WTC11 (cell line): ENCODE results near the gene CAPN13. TPM values are rescaled to one million over a fixed set of nuclear protein-coding genes. Genes with fewer than 3 reads are reported as not detected.

Source experiments
- ATAC-seq: fragments of 200-7000 bp; cut with Tn5 transposase; 2 replicates; pipeline ENCODE4 v1.10.0; 2021; ENCODE audit warnings: mild to moderate bottlenecking, moderate library complexity
- CTCF ChIA-PET: fragments of 300-600 bp; sonication (Branson Sonifier 250); formaldehyde crosslinking; loops from one replicate; lab custom pipeline; 2021; ENCODE audit warnings: antibody characterized with exemption; lab: Charles Lee
- POLR2A ChIA-PET: fragments of 350-600 bp; sonication (Branson Sonifier 250); formaldehyde crosslinking; loops from one replicate; lab custom pipeline; 2021; ENCODE audit warnings: antibody characterized with exemption; lab: Charles Lee
- DNase-seq: peaks from one replicate; pipeline ENCODE4 v3.0.0; 2021; ENCODE audit warnings: low spot score
- H3K27ac Mint-ChIP-seq: 2 replicates; pipeline ENCODE4 v1.8.0; 2021; ENCODE audit warnings: mixed read lengths
- H3K27me3 Mint-ChIP-seq: 2 replicates; pipeline ENCODE4 v1.8.0; 2021; ENCODE audit warnings: low read depth, mild to moderate bottlenecking, moderate library complexity, mixed read lengths
- H3K36me3 Mint-ChIP-seq: 2 replicates; pipeline ENCODE4 v1.8.0; 2021; ENCODE audit warnings: mixed read lengths
- H3K4me1 Mint-ChIP-seq: 2 replicates; pipeline ENCODE4 v1.8.0; 2022; ENCODE audit warnings: mixed read lengths
- H3K4me3 Mint-ChIP-seq: 2 replicates; pipeline ENCODE4 v1.8.0; 2021; ENCODE audit warnings: mild to moderate bottlenecking, moderate library complexity, mixed read lengths
- H3K9me3 Mint-ChIP-seq: 2 replicates; pipeline ENCODE4 v1.8.0; 2021; ENCODE audit warnings: mixed read lengths
- CBFB ChIP-seq: sonication (generic); formaldehyde crosslinking; IDR thresholded peaks from 2 replicates; pipeline ENCODE4 v1.8.1; 2022; ENCODE audit warnings: mild to moderate bottlenecking, low read depth, missing genetic modification reagents
- FOXJ3 ChIP-seq: sonication (generic); formaldehyde crosslinking; IDR thresholded peaks from 2 replicates; pipeline ENCODE4 v1.9.0; 2021; ENCODE audit warnings: missing genetic modification reagents, mild to moderate bottlenecking, borderline replicate concordance
- NR1H2 ChIP-seq: sonication (generic); formaldehyde crosslinking; IDR thresholded peaks from 2 replicates; pipeline ENCODE4 v1.9.0; 2021; ENCODE audit warnings: mild to moderate bottlenecking, moderate library complexity, missing genetic modification reagents
- PRRX2 ChIP-seq: fragments of 250-450 bp; sonication (Bioruptor Pico); IDR thresholded peaks from 2 replicates; pipeline ENCODE4 v1.8.0; 2021; ENCODE audit warnings: mild to moderate bottlenecking
- RORB ChIP-seq: fragments of 250-450 bp; sonication (Bioruptor Pico); IDR thresholded peaks from 2 replicates; pipeline ENCODE4 v1.9.0; 2021; ENCODE audit warnings: mild to moderate bottlenecking
- SMAD4 ChIP-seq: sonication (generic); formaldehyde crosslinking; IDR thresholded peaks from 2 replicates; pipeline ENCODE4 v1.8.0; 2022; ENCODE audit warnings: mild to moderate bottlenecking, missing genetic modification reagents
- TP53 ChIP-seq: sonication (generic); formaldehyde crosslinking; IDR thresholded peaks from 2 replicates; pipeline ENCODE4 v1.8.1; 2023; ENCODE audit warnings: mild to moderate bottlenecking, missing genetic modification reagents
- total RNA-seq: library from RNA; stranded (reverse); gene quantifications from 3 replicates; pipeline ENCODE4 v1.2.3, GENCODE V29; 2021
- TF ChIP-seq, protein P1 (sequence below): sonication (generic); formaldehyde crosslinking; IDR thresholded peaks from 2 replicates; pipeline ENCODE4 v1.8.1; 2022; ENCODE audit warnings: mild to moderate bottlenecking, moderate library complexity, missing genetic modification reagents
- TF ChIP-seq, protein P2 (sequence below): sonication (generic); formaldehyde crosslinking; IDR thresholded peaks from 2 replicates; pipeline ENCODE4 v1.8.1; 2022; ENCODE audit warnings: low read depth, missing genetic modification reagents, borderline replicate concordance
- TF ChIP-seq, protein P3 (sequence below): sonication (generic); formaldehyde crosslinking; IDR thresholded peaks from 2 replicates; pipeline ENCODE4 v1.8.0; 2022; ENCODE audit warnings: missing genetic modification reagents
- TF ChIP-seq, protein P4 (sequence below): sonication (generic); formaldehyde crosslinking; IDR thresholded peaks from 2 replicates; pipeline ENCODE4 v1.8.1; 2023; ENCODE audit warnings: mild to moderate bottlenecking, missing genetic modification reagents
- TF ChIP-seq, protein P5 (sequence below): sonication (generic); formaldehyde crosslinking; IDR thresholded peaks from 2 replicates; pipeline ENCODE4 v1.8.0; 2022; ENCODE audit warnings: mild to moderate bottlenecking, missing genetic modification reagents
- TF ChIP-seq, protein P6 (sequence below): sonication (generic); formaldehyde crosslinking; IDR thresholded peaks from 2 replicates; pipeline ENCODE4 v1.8.1; 2022; ENCODE audit warnings: mild to moderate bottlenecking, missing genetic modification reagents, moderate library complexity, borderline replicate concordance
- TF ChIP-seq, protein P7 (sequence below): fragments of 250-450 bp; sonication (Bioruptor Pico); IDR thresholded peaks from 2 replicates; pipeline ENCODE4 v1.9.0; 2021; ENCODE audit warnings: mild to moderate bottlenecking, borderline replicate concordance

CAPN13 gene
- total RNA-seq, 1 experiment from 2014 or later: 1.7 TPM

DNA sequence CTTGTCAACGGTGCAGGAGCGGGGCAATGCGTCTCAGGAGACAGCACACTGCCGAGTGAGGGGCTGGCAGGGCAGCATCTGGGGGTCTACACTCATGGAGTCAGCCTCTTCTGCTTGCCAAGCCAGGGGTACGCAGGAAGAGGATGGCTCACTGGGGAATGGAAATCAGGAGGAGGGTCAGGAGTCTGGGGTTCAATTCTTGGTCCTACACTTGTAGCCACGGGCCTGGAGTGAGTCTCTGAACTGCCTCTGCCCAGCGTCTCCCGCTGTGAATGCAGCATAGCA is 70.0 kb downstream of the CAPN13 start:
- Mint-ChIP-seq H3K27me3 (no peaks in the 10 kb centered on the region), H3K36me3 (no peaks in the 10 kb centered on the region), H3K9me3 (no peaks in the 10 kb centered on the region), H3K27ac (no peak overlapping the region), H3K4me1 (peaks cover 13% of the 10 kb centered on the region; the same call in 1 of the 2 replicates), H3K4me3 (no peak overlapping the region)
- ATAC-seq (no peak), DNase-seq (no peak)
- ChIA-PET POLR2A (no interaction called here), CTCF (no interaction called here)
- TF ChIP-seq, protein P1, sequence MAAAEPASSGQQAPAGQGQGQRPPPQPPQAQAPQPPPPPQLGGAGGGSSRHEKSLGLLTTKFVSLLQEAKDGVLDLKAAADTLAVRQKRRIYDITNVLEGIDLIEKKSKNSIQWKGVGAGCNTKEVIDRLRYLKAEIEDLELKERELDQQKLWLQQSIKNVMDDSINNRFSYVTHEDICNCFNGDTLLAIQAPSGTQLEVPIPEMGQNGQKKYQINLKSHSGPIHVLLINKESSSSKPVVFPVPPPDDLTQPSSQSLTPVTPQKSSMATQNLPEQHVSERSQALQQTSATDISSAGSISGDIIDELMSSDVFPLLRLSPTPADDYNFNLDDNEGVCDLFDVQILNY: no peak
- TF ChIP-seq, protein P2, sequence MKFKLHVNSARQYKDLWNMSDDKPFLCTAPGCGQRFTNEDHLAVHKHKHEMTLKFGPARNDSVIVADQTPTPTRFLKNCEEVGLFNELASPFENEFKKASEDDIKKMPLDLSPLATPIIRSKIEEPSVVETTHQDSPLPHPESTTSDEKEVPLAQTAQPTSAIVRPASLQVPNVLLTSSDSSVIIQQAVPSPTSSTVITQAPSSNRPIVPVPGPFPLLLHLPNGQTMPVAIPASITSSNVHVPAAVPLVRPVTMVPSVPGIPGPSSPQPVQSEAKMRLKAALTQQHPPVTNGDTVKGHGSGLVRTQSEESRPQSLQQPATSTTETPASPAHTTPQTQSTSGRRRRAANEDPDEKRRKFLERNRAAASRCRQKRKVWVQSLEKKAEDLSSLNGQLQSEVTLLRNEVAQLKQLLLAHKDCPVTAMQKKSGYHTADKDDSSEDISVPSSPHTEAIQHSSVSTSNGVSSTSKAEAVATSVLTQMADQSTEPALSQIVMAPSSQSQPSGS (CRISPR knock-in tag): no peak
- no peak for TF ChIP-seq PRRX2 (CRISPR knock-in tag)
- TF ChIP-seq, protein P3, sequence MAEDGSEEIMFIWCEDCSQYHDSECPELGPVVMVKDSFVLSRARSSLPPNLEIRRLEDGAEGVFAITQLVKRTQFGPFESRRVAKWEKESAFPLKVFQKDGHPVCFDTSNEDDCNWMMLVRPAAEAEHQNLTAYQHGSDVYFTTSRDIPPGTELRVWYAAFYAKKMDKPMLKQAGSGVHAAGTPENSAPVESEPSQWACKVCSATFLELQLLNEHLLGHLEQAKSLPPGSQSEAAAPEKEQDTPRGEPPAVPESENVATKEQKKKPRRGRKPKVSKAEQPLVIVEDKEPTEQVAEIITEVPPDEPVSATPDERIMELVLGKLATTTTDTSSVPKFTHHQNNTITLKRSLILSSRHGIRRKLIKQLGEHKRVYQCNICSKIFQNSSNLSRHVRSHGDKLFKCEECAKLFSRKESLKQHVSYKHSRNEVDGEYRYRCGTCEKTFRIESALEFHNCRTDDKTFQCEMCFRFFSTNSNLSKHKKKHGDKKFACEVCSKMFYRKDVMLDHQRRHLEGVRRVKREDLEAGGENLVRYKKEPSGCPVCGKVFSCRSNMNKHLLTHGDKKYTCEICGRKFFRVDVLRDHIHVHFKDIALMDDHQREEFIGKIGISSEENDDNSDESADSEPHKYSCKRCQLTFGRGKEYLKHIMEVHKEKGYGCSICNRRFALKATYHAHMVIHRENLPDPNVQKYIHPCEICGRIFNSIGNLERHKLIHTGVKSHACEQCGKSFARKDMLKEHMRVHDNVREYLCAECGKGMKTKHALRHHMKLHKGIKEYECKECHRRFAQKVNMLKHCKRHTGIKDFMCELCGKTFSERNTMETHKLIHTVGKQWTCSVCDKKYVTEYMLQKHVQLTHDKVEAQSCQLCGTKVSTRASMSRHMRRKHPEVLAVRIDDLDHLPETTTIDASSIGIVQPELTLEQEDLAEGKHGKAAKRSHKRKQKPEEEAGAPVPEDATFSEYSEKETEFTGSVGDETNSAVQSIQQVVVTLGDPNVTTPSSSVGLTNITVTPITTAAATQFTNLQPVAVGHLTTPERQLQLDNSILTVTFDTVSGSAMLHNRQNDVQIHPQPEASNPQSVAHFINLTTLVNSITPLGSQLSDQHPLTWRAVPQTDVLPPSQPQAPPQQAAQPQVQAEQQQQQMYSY: no peak
- no peak for TF ChIP-seq TP53 (CRISPR knock-in tag)
- TF ChIP-seq NR1H2 (CRISPR knock-in tag): no peak
- no peak for TF ChIP-seq FOXJ3 (CRISPR knock-in tag)
- TF ChIP-seq, protein P4, sequence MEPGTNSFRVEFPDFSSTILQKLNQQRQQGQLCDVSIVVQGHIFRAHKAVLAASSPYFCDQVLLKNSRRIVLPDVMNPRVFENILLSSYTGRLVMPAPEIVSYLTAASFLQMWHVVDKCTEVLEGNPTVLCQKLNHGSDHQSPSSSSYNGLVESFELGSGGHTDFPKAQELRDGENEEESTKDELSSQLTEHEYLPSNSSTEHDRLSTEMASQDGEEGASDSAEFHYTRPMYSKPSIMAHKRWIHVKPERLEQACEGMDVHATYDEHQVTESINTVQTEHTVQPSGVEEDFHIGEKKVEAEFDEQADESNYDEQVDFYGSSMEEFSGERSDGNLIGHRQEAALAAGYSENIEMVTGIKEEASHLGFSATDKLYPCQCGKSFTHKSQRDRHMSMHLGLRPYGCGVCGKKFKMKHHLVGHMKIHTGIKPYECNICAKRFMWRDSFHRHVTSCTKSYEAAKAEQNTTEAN: no peak
- TF ChIP-seq, protein P5, sequence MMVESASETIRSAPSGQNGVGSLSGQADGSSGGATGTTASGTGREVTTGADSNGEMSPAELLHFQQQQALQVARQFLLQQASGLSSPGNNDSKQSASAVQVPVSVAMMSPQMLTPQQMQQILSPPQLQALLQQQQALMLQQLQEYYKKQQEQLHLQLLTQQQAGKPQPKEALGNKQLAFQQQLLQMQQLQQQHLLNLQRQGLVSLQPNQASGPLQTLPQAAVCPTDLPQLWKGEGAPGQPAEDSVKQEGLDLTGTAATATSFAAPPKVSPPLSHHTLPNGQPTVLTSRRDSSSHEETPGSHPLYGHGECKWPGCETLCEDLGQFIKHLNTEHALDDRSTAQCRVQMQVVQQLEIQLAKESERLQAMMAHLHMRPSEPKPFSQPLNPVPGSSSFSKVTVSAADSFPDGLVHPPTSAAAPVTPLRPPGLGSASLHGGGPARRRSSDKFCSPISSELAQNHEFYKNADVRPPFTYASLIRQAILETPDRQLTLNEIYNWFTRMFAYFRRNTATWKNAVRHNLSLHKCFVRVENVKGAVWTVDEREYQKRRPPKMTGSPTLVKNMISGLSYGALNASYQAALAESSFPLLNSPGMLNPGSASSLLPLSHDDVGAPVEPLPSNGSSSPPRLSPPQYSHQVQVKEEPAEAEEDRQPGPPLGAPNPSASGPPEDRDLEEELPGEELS (CRISPR knock-in tag): no peak
- TF ChIP-seq, protein P6, sequence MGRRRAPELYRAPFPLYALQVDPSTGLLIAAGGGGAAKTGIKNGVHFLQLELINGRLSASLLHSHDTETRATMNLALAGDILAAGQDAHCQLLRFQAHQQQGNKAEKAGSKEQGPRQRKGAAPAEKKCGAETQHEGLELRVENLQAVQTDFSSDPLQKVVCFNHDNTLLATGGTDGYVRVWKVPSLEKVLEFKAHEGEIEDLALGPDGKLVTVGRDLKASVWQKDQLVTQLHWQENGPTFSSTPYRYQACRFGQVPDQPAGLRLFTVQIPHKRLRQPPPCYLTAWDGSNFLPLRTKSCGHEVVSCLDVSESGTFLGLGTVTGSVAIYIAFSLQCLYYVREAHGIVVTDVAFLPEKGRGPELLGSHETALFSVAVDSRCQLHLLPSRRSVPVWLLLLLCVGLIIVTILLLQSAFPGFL: no peak
- TF ChIP-seq SMAD4 (CRISPR knock-in tag): no peak
- TF ChIP-seq, protein P7, sequence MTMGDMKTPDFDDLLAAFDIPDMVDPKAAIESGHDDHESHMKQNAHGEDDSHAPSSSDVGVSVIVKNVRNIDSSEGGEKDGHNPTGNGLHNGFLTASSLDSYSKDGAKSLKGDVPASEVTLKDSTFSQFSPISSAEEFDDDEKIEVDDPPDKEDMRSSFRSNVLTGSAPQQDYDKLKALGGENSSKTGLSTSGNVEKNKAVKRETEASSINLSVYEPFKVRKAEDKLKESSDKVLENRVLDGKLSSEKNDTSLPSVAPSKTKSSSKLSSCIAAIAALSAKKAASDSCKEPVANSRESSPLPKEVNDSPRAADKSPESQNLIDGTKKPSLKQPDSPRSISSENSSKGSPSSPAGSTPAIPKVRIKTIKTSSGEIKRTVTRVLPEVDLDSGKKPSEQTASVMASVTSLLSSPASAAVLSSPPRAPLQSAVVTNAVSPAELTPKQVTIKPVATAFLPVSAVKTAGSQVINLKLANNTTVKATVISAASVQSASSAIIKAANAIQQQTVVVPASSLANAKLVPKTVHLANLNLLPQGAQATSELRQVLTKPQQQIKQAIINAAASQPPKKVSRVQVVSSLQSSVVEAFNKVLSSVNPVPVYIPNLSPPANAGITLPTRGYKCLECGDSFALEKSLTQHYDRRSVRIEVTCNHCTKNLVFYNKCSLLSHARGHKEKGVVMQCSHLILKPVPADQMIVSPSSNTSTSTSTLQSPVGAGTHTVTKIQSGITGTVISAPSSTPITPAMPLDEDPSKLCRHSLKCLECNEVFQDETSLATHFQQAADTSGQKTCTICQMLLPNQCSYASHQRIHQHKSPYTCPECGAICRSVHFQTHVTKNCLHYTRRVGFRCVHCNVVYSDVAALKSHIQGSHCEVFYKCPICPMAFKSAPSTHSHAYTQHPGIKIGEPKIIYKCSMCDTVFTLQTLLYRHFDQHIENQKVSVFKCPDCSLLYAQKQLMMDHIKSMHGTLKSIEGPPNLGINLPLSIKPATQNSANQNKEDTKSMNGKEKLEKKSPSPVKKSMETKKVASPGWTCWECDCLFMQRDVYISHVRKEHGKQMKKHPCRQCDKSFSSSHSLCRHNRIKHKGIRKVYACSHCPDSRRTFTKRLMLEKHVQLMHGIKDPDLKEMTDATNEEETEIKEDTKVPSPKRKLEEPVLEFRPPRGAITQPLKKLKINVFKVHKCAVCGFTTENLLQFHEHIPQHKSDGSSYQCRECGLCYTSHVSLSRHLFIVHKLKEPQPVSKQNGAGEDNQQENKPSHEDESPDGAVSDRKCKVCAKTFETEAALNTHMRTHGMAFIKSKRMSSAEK: no peak
- TF ChIP-seq CBFB (CRISPR knock-in tag): no peak
- TF ChIP-seq RORB (CRISPR knock-in tag): no peak
